Chondrocyte (in vitro differentiated cells): ENCODE results near the gene P4HA1. TPM values are rescaled to one million over a fixed set of nuclear protein-coding genes. Genes with fewer than 3 reads are reported as not detected.

Experiments
- DNase-seq: peaks from one replicate; pipeline ENCODE4 v3.0.0; 2021; ENCODE audit warnings: mixed read lengths, low spot score
- H3K27ac Mint-ChIP-seq: one replicate; pipeline ENCODE4 v1.8.0; 2021; ENCODE audit warnings: mild to moderate bottlenecking, moderate library complexity, mixed read lengths; ENCODE audit not compliant: unreplicated experiment
- H3K27me3 Mint-ChIP-seq: 2 replicates; pipeline ENCODE4 v1.8.0; 2021; ENCODE audit warnings: low read depth, mixed read lengths
- H3K36me3 Mint-ChIP-seq: 2 replicates; pipeline ENCODE4 v1.8.0; 2021; ENCODE audit warnings: low read depth, mixed read lengths
- H3K4me1 Mint-ChIP-seq: 2 replicates; pipeline ENCODE4 v1.8.0; 2021; ENCODE audit warnings: low read depth, mild to moderate bottlenecking, mixed read lengths
- H3K4me3 Mint-ChIP-seq: one replicate; pipeline ENCODE4 v1.8.0; 2021; ENCODE audit warnings: mild to moderate bottlenecking, moderate library complexity, mixed read lengths; ENCODE audit not compliant: unreplicated experiment
- H3K9me3 Mint-ChIP-seq: 2 replicates; pipeline ENCODE4 v1.8.0; 2021; ENCODE audit warnings: low read depth, mixed read lengths
- total RNA-seq: library from RNA; stranded (reverse); gene quantifications from 3 replicates; pipeline ENCODE4 v1.2.1, GENCODE V29; 2021
- TF ChIP-seq, protein P1 (sequence below): fragments of 200-600 bp; sonication (generic); IDR thresholded peaks from 2 replicates; pipeline ENCODE4 v1.5.0; 2021; ENCODE audit warnings: antibody characterized with exemption, mild to moderate bottlenecking, moderate library complexity

P4HA1 gene
- total RNA-seq, 1 donor from 2014 or later: 179 TPM

DNA sequence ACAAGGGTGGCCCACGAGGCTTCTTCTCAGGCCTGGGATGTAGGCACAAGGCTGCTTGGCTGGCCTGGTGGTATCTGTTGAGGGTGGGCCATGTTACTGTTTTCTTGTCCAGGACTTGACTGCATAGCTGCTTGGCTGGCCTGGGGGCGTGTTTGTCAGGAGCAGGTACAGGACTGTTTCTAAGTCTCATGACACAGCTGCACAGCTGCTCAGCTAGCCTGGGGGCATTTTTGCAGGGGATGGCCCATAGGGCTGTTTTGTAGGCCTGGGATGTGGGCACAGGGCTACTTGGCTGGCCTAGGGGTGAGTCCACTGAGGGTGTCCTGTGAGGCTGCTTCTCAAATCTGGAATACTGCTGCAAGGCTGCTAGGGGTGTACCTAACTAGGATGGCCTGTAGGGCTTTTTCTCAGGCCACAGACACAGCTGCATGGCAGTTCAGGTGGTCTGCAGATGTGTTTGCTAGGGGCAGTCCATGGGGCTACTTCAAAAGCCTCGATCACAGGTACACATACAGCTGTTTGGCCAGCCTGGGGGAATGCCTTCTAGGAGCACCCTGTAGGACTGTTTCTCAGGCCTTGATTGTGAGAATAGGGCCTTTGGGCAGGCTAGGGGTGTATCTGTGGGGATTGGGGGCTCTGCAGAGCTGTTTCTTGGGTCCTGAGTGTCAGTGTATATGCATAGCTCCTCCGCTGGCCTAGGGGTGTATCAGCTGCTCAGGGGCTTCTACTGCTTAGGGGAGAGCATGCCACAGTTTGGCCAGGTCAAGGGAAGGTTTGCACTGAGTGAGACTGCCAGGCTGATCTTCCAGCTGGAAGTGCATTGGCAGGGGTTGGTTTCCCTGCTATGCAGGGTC is 115.4 kb downstream of the P4HA1 start:
- H3K27me3 Mint-ChIP-seq: no peaks in the 10 kb centered on the region
- peaks cover 47% of the 10 kb centered on the region for H3K9me3 Mint-ChIP-seq
- no peaks in the 10 kb centered on the region for H3K4me1 Mint-ChIP-seq
- H3K36me3 Mint-ChIP-seq: peaks cover 22% of the 10 kb centered on the region
- H3K4me3 Mint-ChIP-seq: no peak overlapping the region
- DNase-seq: no peak
- TF ChIP-seq, protein P1, sequence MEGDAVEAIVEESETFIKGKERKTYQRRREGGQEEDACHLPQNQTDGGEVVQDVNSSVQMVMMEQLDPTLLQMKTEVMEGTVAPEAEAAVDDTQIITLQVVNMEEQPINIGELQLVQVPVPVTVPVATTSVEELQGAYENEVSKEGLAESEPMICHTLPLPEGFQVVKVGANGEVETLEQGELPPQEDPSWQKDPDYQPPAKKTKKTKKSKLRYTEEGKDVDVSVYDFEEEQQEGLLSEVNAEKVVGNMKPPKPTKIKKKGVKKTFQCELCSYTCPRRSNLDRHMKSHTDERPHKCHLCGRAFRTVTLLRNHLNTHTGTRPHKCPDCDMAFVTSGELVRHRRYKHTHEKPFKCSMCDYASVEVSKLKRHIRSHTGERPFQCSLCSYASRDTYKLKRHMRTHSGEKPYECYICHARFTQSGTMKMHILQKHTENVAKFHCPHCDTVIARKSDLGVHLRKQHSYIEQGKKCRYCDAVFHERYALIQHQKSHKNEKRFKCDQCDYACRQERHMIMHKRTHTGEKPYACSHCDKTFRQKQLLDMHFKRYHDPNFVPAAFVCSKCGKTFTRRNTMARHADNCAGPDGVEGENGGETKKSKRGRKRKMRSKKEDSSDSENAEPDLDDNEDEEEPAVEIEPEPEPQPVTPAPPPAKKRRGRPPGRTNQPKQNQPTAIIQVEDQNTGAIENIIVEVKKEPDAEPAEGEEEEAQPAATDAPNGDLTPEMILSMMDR: no peak
- no peak overlapping the region for H3K27ac Mint-ChIP-seq

DNA sequence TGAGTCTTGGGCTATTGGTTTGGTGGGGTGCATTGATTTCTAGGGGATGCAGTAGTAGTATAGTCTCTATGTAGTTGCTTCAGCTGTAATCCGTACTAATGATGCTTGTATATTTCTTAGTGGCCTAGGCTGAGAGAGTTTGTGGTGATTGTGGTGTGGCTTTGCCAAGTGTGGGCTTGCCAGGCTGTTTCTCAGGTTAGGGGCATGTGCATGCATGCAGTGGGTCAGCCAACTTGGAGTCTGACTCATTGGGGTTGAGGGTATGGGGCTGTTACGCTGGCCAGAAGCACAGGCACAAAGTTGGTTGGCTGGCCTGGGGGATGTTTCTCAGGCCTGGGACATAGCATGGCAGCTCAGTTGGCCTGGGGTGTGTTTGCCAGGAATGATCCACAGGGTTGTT is 116.3 kb downstream of the P4HA1 start:
- peaks cover 54% of the 10 kb centered on the region for H3K9me3 Mint-ChIP-seq
- no peak for DNase-seq
- no peak overlapping the region for H3K27ac Mint-ChIP-seq
- H3K27me3 Mint-ChIP-seq: no peaks in the 10 kb centered on the region
- H3K4me1 Mint-ChIP-seq: no peaks in the 10 kb centered on the region
- TF ChIP-seq, protein P1: no peak
- H3K36me3 Mint-ChIP-seq: peaks cover 27% of the 10 kb centered on the region
- H3K4me3 Mint-ChIP-seq: no peak overlapping the region

DNA sequence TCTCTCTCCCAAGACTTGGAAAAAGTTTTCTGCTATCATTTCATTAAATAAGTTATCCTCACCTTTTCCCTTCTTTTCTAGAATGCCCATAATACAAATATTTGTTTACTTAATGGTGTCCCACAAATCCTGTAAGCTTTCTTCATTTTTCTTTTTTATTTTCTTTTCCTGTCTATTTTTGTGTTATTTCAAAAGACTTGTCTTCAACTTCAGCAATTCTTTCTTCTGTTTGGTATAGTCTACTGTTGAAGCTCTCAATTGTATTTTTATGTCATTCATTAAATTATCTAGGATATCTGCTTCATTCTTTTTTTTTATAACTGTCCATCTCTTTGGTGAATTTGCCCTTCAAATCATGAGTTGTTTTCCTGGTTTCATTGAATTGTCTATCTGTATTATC is 117.0 kb downstream of the P4HA1 start:
- Mint-ChIP-seq H3K36me3 (peaks cover 31% of the 10 kb centered on the region), H3K27me3 (no peaks in the 10 kb centered on the region), H3K9me3 (peaks cover 59% of the 10 kb centered on the region), H3K4me1 (no peaks in the 10 kb centered on the region), H3K27ac (no peak overlapping the region), H3K4me3 (no peak overlapping the region)
- no peak for DNase-seq
- TF ChIP-seq, protein P1: no peak

DNA sequence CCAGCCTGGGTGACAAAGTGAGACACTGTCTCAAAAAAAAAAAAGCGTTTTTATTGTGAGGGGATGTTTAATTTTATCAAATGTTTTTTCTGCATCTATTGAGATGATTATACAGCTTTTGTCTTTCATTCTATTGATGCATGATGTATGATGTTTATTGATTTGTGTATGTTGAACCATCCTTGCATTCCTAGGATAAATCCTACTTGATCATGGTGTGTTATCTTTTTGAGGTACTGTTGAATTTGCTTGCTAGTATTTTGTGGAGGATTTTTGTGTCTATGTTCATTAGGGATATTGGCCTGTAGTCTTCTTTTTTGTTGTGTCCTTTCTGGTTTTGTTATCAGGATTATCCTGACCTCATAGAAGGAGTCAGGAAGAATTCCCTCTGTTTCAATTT is 119.8 kb downstream of the P4HA1 start:
- Mint-ChIP-seq H3K36me3 (peaks cover 34% of the 10 kb centered on the region), H3K4me3 (no peak overlapping the region), H3K4me1 (no peaks in the 10 kb centered on the region), H3K9me3 (peaks cover 65% of the 10 kb centered on the region), H3K27me3 (no peaks in the 10 kb centered on the region), H3K27ac (no peak overlapping the region)
- DNase-seq: no peak
- TF ChIP-seq, protein P1: no peak

Other genes starting within 250 kb of the P4HA1 start
- gene OIT3, start 203.1 kb downstream of the P4HA1 start, total RNA-seq: 0.17 to 0.36 TPM (median 0.34 TPM) in 3 replicates
- not detected in 3 replicates for gene PLA2G12B, start 142.1 kb downstream of the P4HA1 start, total RNA-seq
- gene NUDT13, start 13.6 kb upstream of the P4HA1 start, total RNA-seq: 1.7 to 2.2 TPM (median 2.0 TPM) in 3 replicates
- 25.4 to 30.2 TPM (median 26.6 TPM) in 3 replicates for gene ECD, start 71.1 kb upstream of the P4HA1 start, total RNA-seq
- 19.4 to 23.7 TPM (median 20.8 TPM) in 3 replicates for gene FAM149B1, start 71.3 kb upstream of the P4HA1 start, total RNA-seq
- gene DNAJC9, start 150.4 kb upstream of the P4HA1 start, total RNA-seq: 17.1 to 27.3 TPM (median 17.6 TPM) in 3 replicates
- 63.3 to 84.6 TPM (median 66.7 TPM) in 3 replicates for gene MRPS16, start 155.8 kb upstream of the P4HA1 start, total RNA-seq